Upper lobe of left lung (tissue), 6 donors: Measurements from ENCODE around the gene ATXN1. TPM values are rescaled to one million over a fixed set of nuclear protein-coding genes. Genes with fewer than 3 reads are reported as not detected.

ENCODE experiments used
- ATAC-seq, 2 donors: fragments of 200-7000 bp; cut with Tn5 transposase; one replicate each; pipeline ENCODE4 v1.9.1; 2022; ENCODE audit warnings: mild to moderate bottlenecking in 2 of 2, moderate library complexity in 2 of 2; ENCODE audit not compliant: low FRiP score in 2 of 2
- DNase-seq, 2 donors: peaks; one replicate each; pipeline ENCODE4 v3.0.0-alpha.2; 2019 to 2020
- H3K27ac ChIP-seq, 4 donors: fragments of 200-600 bp; sonication (generic); one replicate each; pipeline ENCODE4 v1.5.1; 2016 to 2019
- H3K27me3 ChIP-seq, 4 donors: fragments of 200-600 bp; sonication (generic); one replicate each; pipeline ENCODE4 v1.5.1; 2017 to 2019
- H3K36me3 ChIP-seq, 4 donors: fragments of 200-600 bp; sonication (generic); one replicate each; pipeline ENCODE4 v1.5.1; 2016 to 2019
- H3K4me1 ChIP-seq, 4 donors: fragments of 200-600 bp; sonication (generic); one replicate each; pipeline ENCODE4 v1.5.1; 2018 to 2019
- H3K4me3 ChIP-seq, 4 donors: fragments of 200-600 bp; sonication (generic); one replicate each; pipeline ENCODE4 v1.5.1; 2017 to 2019; ENCODE audit warnings: mild to moderate bottlenecking in 2 of 4, moderate library complexity in 1 of 4
- H3K9me3 ChIP-seq, 4 donors: fragments of 200-600 bp; sonication (generic); one replicate each; pipeline ENCODE4 v1.5.1; 2018 to 2019
- CTCF ChIP-seq, 6 experiments: fragments of 450-650 bp in 4 of 6; fragments of 200-600 bp in 2 of 6; sonication (generic) in 2 of 6; IDR thresholded peaks; one replicate each; pipeline ENCODE4 v1.5.1; 2016 to 2019; ENCODE audit warnings: antibody characterized with exemption in 6 of 6
- EP300 ChIP-seq, 4 donors: sonication (generic); formaldehyde crosslinking; IDR thresholded peaks; one replicate each; pipeline ENCODE4 v1.5.1; 2017; ENCODE audit warnings: antibody characterized with exemption in 4 of 4, control low read depth in 2 of 4
- POLR2A ChIP-seq, 4 donors: fragments of 450-650 bp; IDR thresholded peaks; one replicate each; pipeline ENCODE4 v1.5.1; 2016 to 2017; ENCODE audit warnings: antibody characterized with exemption in 4 of 4, mild to moderate bottlenecking in 2 of 4
- POLR2AphosphoS5 ChIP-seq, 2 donors: sonication (generic); formaldehyde crosslinking; IDR thresholded peaks; one replicate each; pipeline ENCODE4 v1.5.1; 2017; ENCODE audit warnings: antibody characterized with exemption in 2 of 2
- WGBS, 2 donors: methylation state at CpG; one replicate each; pipeline ENCODE4 v1.1.5; 2017 to 2018; 5-methylcytosine and 5-hydroxymethylcytosine counted together
- total RNA-seq, 6 donors: library from RNA; depleted of rRNA in 4 of 6; stranded (reverse); fragments of >200 nt in 4 of 6; gene quantifications; one replicate each; pipeline versions ENCODE4 v1.1.0 to v1.2.1, GENCODE V29; 2016 to 2021
- donor health status: DM: no; HTN: no; CAD: no; lungs with moderate emphysema.
- donor health status: DM: no; HTN: yes; CAD: no; lungs with severe emphysema.

The ATXN1 gene
- total RNA-seq, 6 donors from 2014 or later = 44.2 to 106 (median 71.7) TPM

- H3K27me3 ChIP-seq = no peaks in the 10 kb centered on the region
- 65 to 67% methylated on average over 1 of the region's 1 CpG for WGBS, 2 donors
- peaks cover 4 to 21% (median 8%) of the 10 kb centered on the region in 4 donors for H3K4me1 ChIP-seq
- H3K36me3 ChIP-seq = no peaks in the 10 kb centered on the region
- no peak overlapping the region for H3K4me3 ChIP-seq
- no peak for TF ChIP-seq POLR2A (IDR thresholded peaks at IDR 0.05)
- TF ChIP-seq EP300 (IDR thresholded peaks at IDR 0.05) = no peak
- no peak for TF ChIP-seq POLR2AphosphoS5 (IDR thresholded peaks at IDR 0.05)
- TF ChIP-seq CTCF (IDR thresholded peaks at IDR 0.05) = no peak
- DNase-seq (no peak), ATAC-seq (no peak)
- H3K27ac ChIP-seq = peak overlapping the region in 1 of 4 donors; percentile 24
- no peaks in the 10 kb centered on the region for H3K9me3 ChIP-seq
These were observed 287.1 kb downstream of the ATXN1 start for GRCh38 chr6:16473908-16474771.

GRCh38 chr6:16473184-16473907, 287.9 kb downstream of the ATXN1 start:
- TF ChIP-seq POLR2AphosphoS5 (IDR thresholded peaks at IDR 0.05) (no peak), POLR2A (IDR thresholded peaks at IDR 0.05) (no peak), EP300 (IDR thresholded peaks at IDR 0.05) (no peak), CTCF (IDR thresholded peaks at IDR 0.05) (no peak)
- no peak for DNase-seq
- no peaks in the 10 kb centered on the region for H3K36me3 ChIP-seq
- no peaks in the 10 kb centered on the region for H3K27me3 ChIP-seq
- WGBS, 2 donors = 88 to 90% methylated on average over 10 of the region's 10 CpGs
- peaks cover 2 to 21% (median 8%) of the 10 kb centered on the region in 4 donors for H3K4me1 ChIP-seq
- H3K4me3 ChIP-seq = no peak overlapping the region
- no peak for ATAC-seq
- H3K9me3 ChIP-seq = no peaks in the 10 kb centered on the region
- peak overlapping the region in 3 of 4 donors; percentile 8 to 49 (median 24) for H3K27ac ChIP-seq

DNA sequence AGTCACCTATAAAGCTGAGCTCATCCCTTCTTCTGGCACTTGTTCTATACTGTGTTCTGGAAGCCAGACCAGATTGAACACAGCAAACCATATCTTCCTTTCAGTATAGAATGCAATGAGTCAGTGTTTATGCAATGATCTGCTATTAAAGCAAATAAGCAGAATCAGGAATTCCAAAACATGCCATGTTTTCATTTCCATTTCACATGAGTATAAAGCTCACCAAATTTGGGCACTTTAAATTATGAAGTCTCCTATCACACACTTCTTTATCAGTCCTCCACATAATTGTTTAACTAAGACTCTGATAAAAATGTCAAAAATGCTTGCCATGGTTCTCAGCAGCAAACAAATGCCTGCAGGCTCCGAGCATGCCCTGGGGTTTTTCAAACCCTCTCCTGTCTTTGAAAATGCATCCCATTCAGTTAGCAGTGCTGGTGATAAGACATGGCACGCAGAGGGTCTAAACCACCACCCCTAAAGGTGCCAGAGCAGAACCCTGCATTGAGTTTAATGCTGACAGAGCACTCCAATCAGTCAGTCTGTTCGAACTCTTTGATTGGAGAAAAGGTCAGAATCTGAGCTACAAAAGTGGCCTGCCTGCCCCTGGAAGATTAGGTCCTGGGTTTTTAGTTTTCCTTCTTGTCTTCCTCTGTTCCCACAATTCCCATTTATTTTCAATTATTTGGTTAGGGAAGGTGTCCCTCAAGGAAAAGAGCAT, 288.8 kb downstream of the ATXN1 start:
- H3K4me3 ChIP-seq = no peak overlapping the region
- WGBS, 2 donors = 55 to 64% methylated on average over 3 of the region's 3 CpGs
- TF ChIP-seq POLR2A (IDR thresholded peaks at IDR 0.05) (no peak), EP300 (IDR thresholded peaks at IDR 0.05) (no peak), CTCF (IDR thresholded peaks at IDR 0.05) (no peak), POLR2AphosphoS5 (IDR thresholded peaks at IDR 0.05) (no peak)
- peaks cover 0 to 21% (median 4%) of the 10 kb centered on the region in 4 donors for H3K4me1 ChIP-seq
- H3K9me3 ChIP-seq = no peaks in the 10 kb centered on the region
- no peaks in the 10 kb centered on the region for H3K36me3 ChIP-seq
- ATAC-seq (no peak), DNase-seq (no peak)
- H3K27ac ChIP-seq = peak overlapping the region; percentile 8 to 49 (median 36)
- H3K27me3 ChIP-seq = no peaks in the 10 kb centered on the region

GRCh38 chr6:16471910-16472297, 289.4 kb downstream of the ATXN1 start:
- no peak overlapping the region for H3K4me3 ChIP-seq
- WGBS, 2 donors = 86 to 94% methylated on average over 3 of the region's 3 CpGs
- H3K27ac ChIP-seq = no peak overlapping the region
- H3K9me3 ChIP-seq = no peaks in the 10 kb centered on the region
- peaks cover 0 to 21% (median 4%) of the 10 kb centered on the region in 4 donors for H3K4me1 ChIP-seq
- no peaks in the 10 kb centered on the region for H3K36me3 ChIP-seq
- DNase-seq = no peak
- ATAC-seq = no peak
- TF ChIP-seq CTCF (IDR thresholded peaks at IDR 0.05) (no peak), POLR2A (IDR thresholded peaks at IDR 0.05) (no peak), POLR2AphosphoS5 (IDR thresholded peaks at IDR 0.05) (no peak), EP300 (IDR thresholded peaks at IDR 0.05) (no peak)
- no peaks in the 10 kb centered on the region for H3K27me3 ChIP-seq
